GM18951 (cell line): ENCODE results near the gene ATPAF1.

ENCODE experiments used
- POLR2A ChIP-seq: IDR thresholded peaks from 4 replicates; pipeline ENCODE4 v1.6.1; 2011; ENCODE audit warnings: mild to moderate bottlenecking; ENCODE audit not compliant: insufficient read length, insufficient read depth; ENCODE audit errors: extremely low read depth
- in situ Hi-C: fragments of 300-500 bp; cut with MboI; formaldehyde crosslinking; loops from one replicate; pipeline ENCODE4 v1.12.0; 2022; ENCODE audit warnings: low sequenced_read_pairs, mixed read lengths, inconsistent platforms; ENCODE audit not compliant: unreplicated experiment

ATPAF1 gene

GRCh38 chr1:46689897-46690296 lies 21.7 kb upstream of the ATPAF1 start:
- in situ Hi-C loops = no loop called here
- TF ChIP-seq POLR2A = no peak

GRCh38 chr1:46689356-46689755 lies 21.2 kb upstream of the ATPAF1 start:
- in situ Hi-C loops = no loop called here
- no peak for TF ChIP-seq POLR2A

GRCh38 chr1:46687921-46688509 lies 19.9 kb upstream of the ATPAF1 start:
- in situ Hi-C loops = no loop called here
- no peak for TF ChIP-seq POLR2A

GRCh38 chr1:46687093-46687659 lies 19.0 kb upstream of the ATPAF1 start:
- in situ Hi-C loops = no loop called here
- no peak for TF ChIP-seq POLR2A

GRCh38 chr1:46686255-46686654 lies 18.1 kb upstream of the ATPAF1 start:
- no peak for TF ChIP-seq POLR2A
- in situ Hi-C loops = no loop called here

DNA sequence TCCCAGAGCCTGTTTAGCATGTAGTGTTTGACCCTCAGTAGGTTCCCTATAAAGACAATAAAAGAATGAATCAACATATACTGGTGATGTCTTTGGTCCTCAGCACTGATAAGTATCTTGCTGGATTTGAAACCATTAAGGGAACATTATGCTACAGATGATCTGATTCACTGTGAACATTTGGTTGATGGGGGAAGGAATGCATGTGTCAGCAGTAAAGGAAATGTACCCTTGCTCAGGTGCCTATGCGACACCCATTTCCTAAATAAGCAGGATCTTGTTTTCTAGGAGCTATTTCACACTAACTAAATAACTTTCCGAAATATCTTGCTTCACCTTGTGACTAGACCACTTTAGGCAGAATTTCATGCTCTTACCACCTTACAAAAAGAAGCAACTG lies 16.5 kb upstream of the ATPAF1 start:
- in situ Hi-C loops = no loop called here
- TF ChIP-seq POLR2A = no peak

GRCh38 chr1:46682064-46682463 lies 13.9 kb upstream of the ATPAF1 start:
- in situ Hi-C loops = no loop called here
- no peak for TF ChIP-seq POLR2A

- in situ Hi-C loops = no loop called here
- TF ChIP-seq POLR2A = no peak
These were observed 13.3 kb upstream of the ATPAF1 start for GRCh38 chr1:46681333-46682034.

DNA sequence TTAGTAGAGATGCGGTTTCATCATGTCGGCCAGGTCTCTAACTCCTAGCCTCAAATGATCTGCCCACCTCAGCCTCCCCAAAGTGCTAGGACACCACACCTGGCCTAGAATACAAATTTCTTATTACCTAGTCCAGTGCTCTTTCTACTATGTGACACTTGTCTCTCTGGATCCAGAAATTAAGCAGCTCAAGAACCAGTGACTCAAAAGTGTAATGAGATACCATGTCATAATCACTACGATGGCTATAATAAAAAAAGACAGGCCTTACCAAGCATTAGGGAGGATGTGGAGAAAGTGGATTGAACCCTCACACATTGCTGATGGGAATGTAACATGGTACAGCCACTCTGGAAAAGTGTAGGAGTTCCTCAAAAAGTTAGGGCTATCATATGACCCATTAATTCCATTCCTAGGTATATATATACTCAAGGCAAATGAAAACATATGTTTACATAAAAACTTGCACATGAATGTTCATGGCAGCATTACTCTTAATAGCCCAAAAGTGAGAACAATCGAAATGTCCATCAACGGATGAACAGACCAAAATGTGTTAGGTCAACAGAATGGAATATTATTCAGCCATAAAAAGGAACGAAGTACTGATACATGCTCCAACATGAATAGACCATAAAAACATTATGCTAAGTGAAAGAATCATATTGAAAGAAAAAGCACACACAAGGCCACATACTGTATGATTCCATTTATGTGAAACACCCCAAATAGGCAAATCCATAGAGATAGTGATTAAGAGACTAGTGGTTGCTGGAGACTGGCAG lies 11.8 kb upstream of the ATPAF1 start:
- in situ Hi-C loops = no loop called here
- no peak for TF ChIP-seq POLR2A

DNA sequence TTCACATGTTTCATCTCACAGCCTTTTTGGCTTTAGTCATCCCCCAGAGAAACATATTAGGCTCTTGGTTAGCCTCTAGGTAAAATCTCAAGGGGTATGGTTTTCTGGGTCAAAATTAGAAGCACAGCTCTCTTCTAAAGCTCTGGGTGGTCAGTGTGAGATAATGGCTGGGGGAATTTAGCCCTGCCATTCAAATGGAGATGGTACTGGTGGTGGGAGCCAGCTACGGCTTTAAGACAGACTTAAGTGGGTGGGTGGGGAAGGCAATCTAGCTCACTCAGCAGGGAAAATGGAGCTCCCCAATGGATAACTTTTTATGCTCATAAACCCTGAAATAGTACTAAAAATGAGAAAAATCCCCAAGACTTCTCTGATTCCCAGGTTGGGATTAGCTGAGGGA lies 9.2 kb upstream of the ATPAF1 start:
- in situ Hi-C loops = no loop called here
- no peak for TF ChIP-seq POLR2A

DNA sequence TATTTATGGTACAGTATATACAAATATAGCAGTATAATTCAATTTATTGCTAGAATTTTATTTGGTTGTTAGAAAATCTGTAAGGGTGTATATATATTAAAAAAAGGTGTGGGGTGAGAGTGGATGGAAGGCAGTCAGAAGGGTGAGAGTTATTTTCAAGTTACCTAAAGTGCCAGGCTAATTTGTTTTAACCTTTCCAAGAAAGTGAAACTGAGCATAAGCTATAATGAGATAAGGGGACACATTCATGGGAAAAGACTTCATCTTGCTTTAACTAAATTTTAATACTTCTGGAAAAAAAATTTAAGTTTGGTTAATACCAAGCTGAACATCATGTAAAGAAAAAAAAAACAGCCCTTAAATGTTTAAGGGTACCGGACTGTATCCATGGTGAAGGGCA lies 8.4 kb upstream of the ATPAF1 start:
- in situ Hi-C loops = no loop called here

GRCh38 chr1:46675549-46676314 lies 7.6 kb upstream of the ATPAF1 start:
- in situ Hi-C loops = no loop called here

More for the DNA sequence above, 8.4 kb upstream of the ATPAF1 start:
- TF ChIP-seq POLR2A = no peak

GRCh38 chr1:46673749-46674182 lies 5.6 kb upstream of the ATPAF1 start:
- in situ Hi-C loops = no loop called here
- no peak for TF ChIP-seq POLR2A

More at GRCh38 chr1:46675549-46676314, 7.6 kb upstream of the ATPAF1 start:
- no peak for TF ChIP-seq POLR2A
